ENCODE data around the gene ZNF236.
"Not testable (repeated sequence)": the region's sequence is repeated elsewhere in the genome, so short reads cannot be mapped to it uniquely, and the experiment has no call there.

The ZNF236 gene

DNA sequence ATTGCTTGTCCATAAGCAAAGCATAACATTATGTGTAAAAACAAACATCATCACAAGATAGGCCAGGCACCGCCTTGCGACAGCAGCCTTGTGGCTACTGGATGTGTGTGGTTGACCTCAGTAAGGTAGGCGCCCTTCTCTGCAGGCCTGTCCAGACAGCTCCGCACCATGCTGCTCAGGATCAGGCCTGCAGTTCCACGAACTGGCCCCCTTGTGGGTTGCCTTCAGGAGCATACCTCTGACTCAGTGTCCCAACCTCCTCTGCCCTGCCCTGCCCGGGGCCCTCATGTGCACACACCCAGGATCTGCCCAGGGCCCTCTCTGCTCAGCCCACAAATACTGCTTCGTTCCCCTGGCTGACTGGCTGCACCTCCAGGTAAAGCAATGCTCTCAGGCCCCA lies 16.1 kb upstream of the ZNF236 start:
- Histone ChIP-seq H3K9ac (ENCODE audit: low read length) (no peak overlapping the region), H2AFZ (ENCODE audit: low read length) (no peak overlapping the region), H3K9me2 (ENCODE audit: low read depth, low read length) (no peaks in the 10 kb centered on the region), H3K27ac (ENCODE audit: low read depth, low read length, poor library complexity, severe bottlenecking) (no peak overlapping the region), H3K9me3 (ENCODE audit: low read length) (no peaks in the 10 kb centered on the region), H3F3A (ENCODE audit: insufficient read depth, low read length) (no peaks in the 10 kb centered on the region), H3K4me3 (ENCODE audit: low read depth, low read length, poor library complexity, severe bottlenecking) (no peak overlapping the region), H3K4me2 (ENCODE audit: low read length) (no peak overlapping the region), H3K4me1 (ENCODE audit: insufficient read depth, low read length, severe bottlenecking) (peaks cover 20% of the 10 kb centered on the region), H4K20me1 (ENCODE audit: insufficient read depth, low read length) (no peaks in the 10 kb centered on the region), H3K36me3 (ENCODE audit: insufficient read depth, low read length) (peaks cover 9% of the 10 kb centered on the region; the same call in 1 of the 2 replicates), H3K27me3 (ENCODE audit: insufficient read depth, low read length) (peaks cover 5% of the 10 kb centered on the region; the same call in 1 of the 2 replicates), H3K79me2 (ENCODE audit: insufficient read depth, low read length) (no peaks in the 10 kb centered on the region)
- TF ChIP-seq, protein P1, sequence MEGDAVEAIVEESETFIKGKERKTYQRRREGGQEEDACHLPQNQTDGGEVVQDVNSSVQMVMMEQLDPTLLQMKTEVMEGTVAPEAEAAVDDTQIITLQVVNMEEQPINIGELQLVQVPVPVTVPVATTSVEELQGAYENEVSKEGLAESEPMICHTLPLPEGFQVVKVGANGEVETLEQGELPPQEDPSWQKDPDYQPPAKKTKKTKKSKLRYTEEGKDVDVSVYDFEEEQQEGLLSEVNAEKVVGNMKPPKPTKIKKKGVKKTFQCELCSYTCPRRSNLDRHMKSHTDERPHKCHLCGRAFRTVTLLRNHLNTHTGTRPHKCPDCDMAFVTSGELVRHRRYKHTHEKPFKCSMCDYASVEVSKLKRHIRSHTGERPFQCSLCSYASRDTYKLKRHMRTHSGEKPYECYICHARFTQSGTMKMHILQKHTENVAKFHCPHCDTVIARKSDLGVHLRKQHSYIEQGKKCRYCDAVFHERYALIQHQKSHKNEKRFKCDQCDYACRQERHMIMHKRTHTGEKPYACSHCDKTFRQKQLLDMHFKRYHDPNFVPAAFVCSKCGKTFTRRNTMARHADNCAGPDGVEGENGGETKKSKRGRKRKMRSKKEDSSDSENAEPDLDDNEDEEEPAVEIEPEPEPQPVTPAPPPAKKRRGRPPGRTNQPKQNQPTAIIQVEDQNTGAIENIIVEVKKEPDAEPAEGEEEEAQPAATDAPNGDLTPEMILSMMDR (IDR thresholded peaks at IDR 0.05; ENCODE audit: low read length) = no peak
- TF ChIP-seq EZH2 (IDR thresholded peaks at IDR 0.05; ENCODE audit: borderline replicate concordance, low read length) = no peak

GRCh38 chr18:76808561-76808960 lies 13.8 kb upstream of the ZNF236 start:
- Histone ChIP-seq H3K9me2 (ENCODE audit: low read depth, low read length) (no peaks in the 10 kb centered on the region), H2AFZ (ENCODE audit: low read length) (no peak overlapping the region), H3K4me3 (ENCODE audit: low read depth, low read length, poor library complexity, severe bottlenecking) (no peak overlapping the region), H3K27ac (ENCODE audit: low read depth, low read length, poor library complexity, severe bottlenecking) (no peak overlapping the region), H3K36me3 (ENCODE audit: insufficient read depth, low read length) (peaks cover 9% of the 10 kb centered on the region; the same call in 1 of the 2 replicates), H3K4me2 (ENCODE audit: low read length) (no peak overlapping the region), H3K27me3 (ENCODE audit: insufficient read depth, low read length) (no peaks in the 10 kb centered on the region), H3F3A (ENCODE audit: insufficient read depth, low read length) (no peaks in the 10 kb centered on the region), H4K20me1 (ENCODE audit: insufficient read depth, low read length) (no peaks in the 10 kb centered on the region), H3K4me1 (ENCODE audit: insufficient read depth, low read length, severe bottlenecking) (peaks cover 11% of the 10 kb centered on the region), H3K9me3 (ENCODE audit: low read length) (no peaks in the 10 kb centered on the region), H3K79me2 (ENCODE audit: insufficient read depth, low read length) (no peaks in the 10 kb centered on the region), H3K9ac (ENCODE audit: low read length) (no peak overlapping the region)
- TF ChIP-seq, protein P1 (IDR thresholded peaks at IDR 0.05; ENCODE audit: low read length) = no peak
- no peak for TF ChIP-seq EZH2 (IDR thresholded peaks at IDR 0.05; ENCODE audit: borderline replicate concordance, low read length)

DNA sequence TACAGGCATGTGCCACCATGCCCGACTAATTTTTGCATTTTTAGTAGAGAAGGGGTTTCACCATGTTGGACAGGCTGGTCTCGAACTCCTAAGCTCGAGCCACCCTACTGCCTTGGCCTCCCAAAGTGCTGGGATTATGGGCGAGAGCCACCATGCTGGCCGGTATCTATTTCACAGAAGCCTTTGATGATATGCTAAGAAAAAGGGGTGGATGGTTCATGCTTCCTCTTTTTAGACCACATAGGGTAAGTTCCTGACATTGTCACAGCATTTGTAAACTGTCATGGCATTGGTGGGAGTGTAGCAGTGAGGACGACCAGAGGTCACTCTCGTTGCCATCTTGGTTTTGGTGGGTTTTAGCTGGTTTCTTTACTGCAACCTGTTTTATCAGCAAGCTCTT lies 10.8 kb upstream of the ZNF236 start:
- H3K27ac ChIP-seq (ENCODE audit: low read depth, low read length, poor library complexity, severe bottlenecking); H3K4me1 ChIP-seq (ENCODE audit: insufficient read depth, low read length, severe bottlenecking); H3K4me2 ChIP-seq (ENCODE audit: low read length); H3K9me2 ChIP-seq (ENCODE audit: low read depth, low read length); H2AFZ ChIP-seq (ENCODE audit: low read length); H4K20me1 ChIP-seq (ENCODE audit: insufficient read depth, low read length); H3K4me3 ChIP-seq (ENCODE audit: low read depth, low read length, poor library complexity, severe bottlenecking); H3K9ac ChIP-seq (ENCODE audit: low read length); H3K9me3 ChIP-seq (ENCODE audit: low read length); H3F3A ChIP-seq (ENCODE audit: insufficient read depth, low read length); H3K79me2 ChIP-seq (ENCODE audit: insufficient read depth, low read length); H3K27me3 ChIP-seq (ENCODE audit: insufficient read depth, low read length): not testable (repeated sequence)
- H3K36me3 ChIP-seq (ENCODE audit: insufficient read depth, low read length) = peaks cover 26% of the 10 kb centered on the region; the same call in 1 of the 2 replicates

- Histone ChIP-seq H3K4me1 (ENCODE audit: insufficient read depth, low read length, severe bottlenecking) (peaks cover 6% of the 10 kb centered on the region), H3K9me3 (ENCODE audit: low read length) (no peaks in the 10 kb centered on the region), H3K4me3 (ENCODE audit: low read depth, low read length, poor library complexity, severe bottlenecking) (no peak overlapping the region), H3K4me2 (ENCODE audit: low read length) (no peak overlapping the region), H3K36me3 (ENCODE audit: insufficient read depth, low read length) (peaks cover 34% of the 10 kb centered on the region; the same call in 1 of the 2 replicates), H3K27ac (ENCODE audit: low read depth, low read length, poor library complexity, severe bottlenecking) (no peak overlapping the region), H3F3A (ENCODE audit: insufficient read depth, low read length) (no peaks in the 10 kb centered on the region), H3K27me3 (ENCODE audit: insufficient read depth, low read length) (no peaks in the 10 kb centered on the region), H2AFZ (ENCODE audit: low read length) (no peak overlapping the region), H3K9ac (ENCODE audit: low read length) (no peak overlapping the region), H3K9me2 (ENCODE audit: low read depth, low read length) (no peaks in the 10 kb centered on the region), H4K20me1 (ENCODE audit: insufficient read depth, low read length) (no peaks in the 10 kb centered on the region), H3K79me2 (ENCODE audit: insufficient read depth, low read length) (peaks cover 17% of the 10 kb centered on the region)
- TF ChIP-seq, protein P1 (IDR thresholded peaks at IDR 0.05; ENCODE audit: low read length) = no peak
- no peak for TF ChIP-seq EZH2 (IDR thresholded peaks at IDR 0.05; ENCODE audit: borderline replicate concordance, low read length)
Observed at GRCh38 chr18:76814256-76814655, 8.1 kb upstream of the ZNF236 start.
